Left renal cortex interstitium (tissue), 4 donors: Measurements from ENCODE around the gene ERV3-1. TPM values are rescaled to one million over a fixed set of nuclear protein-coding genes. Genes with fewer than 3 reads are reported as not detected.
"Not testable (repeated sequence)": the region's sequence is repeated elsewhere in the genome, so short reads cannot be mapped to it uniquely, and the experiment has no call there.

Experiments used
- DNase-seq, 4 donors: peaks; one replicate each; pipeline ENCODE4 v3.0.0-alpha.2; 2013; ENCODE audit warnings: low read depth in 4 of 4, low spot score in 2 of 4, missing footprints in 1 of 4
- polyA plus RNA-seq, 4 donors: library from polyadenylated mRNA; unstranded; fragments of 120-200 nt; gene quantifications; one replicate each; pipeline ENCODE4 v1.2.1, GENCODE V29; 2013; ENCODE audit not compliant: insufficient read length in 4 of 4

Gene ERV3-1
- polyA plus RNA-seq, 4 donors, result 19.2 to 59.3 (median 40.4) TPM

GRCh38 chr7:64944667-64945502 lies 61.6 kb downstream of the ERV3-1 start:
- not testable (repeated sequence) for DNase-seq

Other genes with a start within 250 kb of the ERV3-1 start
- gene ZNF138, start 212.3 kb downstream of the ERV3-1 start, polyA plus RNA-seq, result 10 to 100 TPM; 16.7 to 22.7 (median 19.2) TPM
- 10 to 100 TPM in 3 of 4 donors, 1 to 10 TPM in 1; 9.9 to 10.3 (median 10.2) TPM for gene ZNF273, start 103.4 kb downstream of the ERV3-1 start, polyA plus RNA-seq
- 10 to 100 TPM; 18.1 to 73.7 (median 42.6) TPM for gene ZNF117, start 15.7 kb downstream of the ERV3-1 start, polyA plus RNA-seq